ENCODE data around the gene VIPR1. TPM values are rescaled to one million over a fixed set of nuclear protein-coding genes. Genes with fewer than 3 reads are reported as not detected.

Gene VIPR1
- total RNA-seq, 2 donors from 2014 or later, result 31.0 to 48.7 TPM

GRCh38 chr3:42515976-42516375 is 13.5 kb downstream of the VIPR1 start:
- TF ChIP-seq CTCF (IDR thresholded peaks at IDR 0.05), result no peak
- ATAC-seq (ENCODE audit: insufficient number of reproducible peaks, low FRiP score, low read depth) (no peak), DNase-seq (ENCODE audit: low spot score) (no peak)
- peaks cover 17 to 65% of the 10 kb centered on the region in 2 donors for H3K4me1 ChIP-seq (ENCODE audit: control insufficient read depth in 1 of 2, low read depth in 2 of 2)
- H3K4me3 ChIP-seq, result no peak overlapping the region
- H3K27ac ChIP-seq, result peak overlapping the region; percentile 75 to 87
- H3K9me3 ChIP-seq, result no peaks in the 10 kb centered on the region
- no peaks in the 10 kb centered on the region for H3K27me3 ChIP-seq (replicated peaks; ENCODE audit: insufficient read depth)
- H3K36me3 ChIP-seq, result no peaks in the 10 kb centered on the region

DNA sequence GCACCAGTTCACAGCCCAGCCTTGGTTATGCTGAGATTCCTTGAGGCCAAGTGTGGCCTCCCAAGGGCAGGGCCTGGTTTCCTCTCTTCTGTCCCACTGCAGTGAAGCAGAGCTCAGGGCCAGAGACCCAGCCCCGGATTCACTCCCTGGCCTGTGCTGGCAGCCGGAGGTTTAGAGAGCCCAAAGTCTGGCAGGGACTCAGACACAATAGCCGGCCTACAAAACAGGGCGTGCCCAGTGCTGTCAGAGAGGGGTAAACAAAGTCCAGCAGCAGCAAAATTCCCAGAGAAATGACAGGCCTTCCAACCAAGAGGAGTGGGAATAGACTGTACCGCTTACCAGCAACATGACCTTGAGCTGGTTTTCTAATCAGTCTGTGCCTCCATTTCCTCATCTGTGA is 14.0 kb downstream of the VIPR1 start:
- DNase-seq (ENCODE audit: low spot score), result no peak
- Histone ChIP-seq H3K4me3 (no peak overlapping the region), H3K4me1 (ENCODE audit: control insufficient read depth in 1 of 2, low read depth in 2 of 2) (peaks cover 17 to 61% of the 10 kb centered on the region in 2 donors), H3K27ac (peak overlapping the region; percentile 75 to 87), H3K27me3 (replicated peaks; ENCODE audit: insufficient read depth) (no peaks in the 10 kb centered on the region), H3K36me3 (no peaks in the 10 kb centered on the region), H3K9me3 (no peaks in the 10 kb centered on the region)
- no peak for ATAC-seq (ENCODE audit: insufficient number of reproducible peaks, low FRiP score, low read depth)
- TF ChIP-seq CTCF (IDR thresholded peaks at IDR 0.05), result no peak

DNA sequence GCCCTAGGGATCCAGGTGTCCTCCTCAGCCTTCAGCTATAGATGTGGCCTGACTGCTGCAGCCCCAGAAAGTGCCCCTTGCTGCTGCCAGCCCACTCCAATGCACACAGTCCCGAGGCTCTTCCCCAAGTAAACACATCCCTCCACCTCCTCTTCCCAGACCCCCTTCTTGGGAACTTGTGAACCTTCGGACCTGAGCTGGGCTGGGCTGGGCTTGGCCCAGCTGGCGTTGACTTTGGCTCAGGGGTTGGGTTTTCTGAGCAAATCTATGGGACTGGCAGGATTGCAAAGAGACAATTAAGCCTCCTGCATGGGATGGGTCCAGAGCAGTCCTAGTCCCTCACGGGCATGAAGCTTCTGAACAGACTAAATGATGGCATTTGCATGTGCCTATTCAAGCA is 14.7 kb downstream of the VIPR1 start:
- Histone ChIP-seq H3K27ac (peak overlapping the region in 1 of 2 donors; percentile 87), H3K27me3 (replicated peaks; ENCODE audit: insufficient read depth) (no peaks in the 10 kb centered on the region), H3K4me1 (ENCODE audit: control insufficient read depth in 1 of 2, low read depth in 2 of 2) (peaks cover 17 to 54% of the 10 kb centered on the region in 2 donors), H3K4me3 (no peak overlapping the region), H3K9me3 (no peaks in the 10 kb centered on the region), H3K36me3 (no peaks in the 10 kb centered on the region)
- no peak for TF ChIP-seq CTCF (IDR thresholded peaks at IDR 0.05)
- DNase-seq (ENCODE audit: low spot score) (no peak), ATAC-seq (ENCODE audit: insufficient number of reproducible peaks, low FRiP score, low read depth) (no peak)

DNA sequence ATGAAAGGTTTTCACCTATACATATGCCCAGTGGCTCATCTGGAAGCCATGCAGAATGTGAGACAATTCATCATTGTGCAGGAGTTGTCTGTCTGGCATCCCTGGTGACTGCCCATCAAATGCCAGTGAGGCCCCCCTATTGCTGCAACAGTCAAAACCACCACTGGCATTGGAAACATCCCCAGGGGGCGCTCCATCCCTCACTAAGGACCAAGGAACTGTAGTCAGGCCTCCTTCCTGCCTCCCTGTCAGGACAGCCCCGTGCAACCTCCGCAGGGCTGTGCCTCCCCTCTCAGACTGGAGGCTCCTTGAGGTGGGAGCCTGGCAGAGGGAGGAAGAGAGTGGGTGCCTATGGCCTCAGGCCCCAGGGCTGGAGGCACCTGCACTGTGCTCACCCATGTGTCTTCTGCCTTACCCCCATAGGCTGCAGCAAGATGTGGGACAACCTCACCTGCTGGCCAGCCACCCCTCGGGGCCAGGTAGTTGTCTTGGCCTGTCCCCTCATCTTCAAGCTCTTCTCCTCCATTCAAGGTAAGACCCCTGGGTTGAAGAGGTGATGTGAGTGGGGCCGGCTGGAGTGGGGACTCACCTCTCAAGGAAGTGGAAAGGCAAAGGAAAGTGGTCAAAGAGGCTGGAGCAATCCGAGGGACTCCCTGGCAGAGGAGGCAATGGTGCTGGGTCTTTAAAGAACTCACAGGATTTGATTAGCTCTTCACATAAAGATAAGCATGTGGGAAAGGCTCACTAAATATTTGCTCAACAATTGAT is 16.5 kb downstream of the VIPR1 start:
- ATAC-seq (ENCODE audit: insufficient number of reproducible peaks, low FRiP score, low read depth), result no peak
- no peak for DNase-seq (ENCODE audit: low spot score)
- no peak for TF ChIP-seq CTCF (IDR thresholded peaks at IDR 0.05)
- H3K27me3 ChIP-seq (replicated peaks; ENCODE audit: insufficient read depth), result no peaks in the 10 kb centered on the region
- no peak overlapping the region for H3K4me3 ChIP-seq
- no peaks in the 10 kb centered on the region for H3K9me3 ChIP-seq
- no peaks in the 10 kb centered on the region for H3K36me3 ChIP-seq
- H3K4me1 ChIP-seq (ENCODE audit: control insufficient read depth in 1 of 2, low read depth in 2 of 2), result peaks cover 11 to 35% of the 10 kb centered on the region in 2 donors
- H3K27ac ChIP-seq, result no peak overlapping the region

DNA sequence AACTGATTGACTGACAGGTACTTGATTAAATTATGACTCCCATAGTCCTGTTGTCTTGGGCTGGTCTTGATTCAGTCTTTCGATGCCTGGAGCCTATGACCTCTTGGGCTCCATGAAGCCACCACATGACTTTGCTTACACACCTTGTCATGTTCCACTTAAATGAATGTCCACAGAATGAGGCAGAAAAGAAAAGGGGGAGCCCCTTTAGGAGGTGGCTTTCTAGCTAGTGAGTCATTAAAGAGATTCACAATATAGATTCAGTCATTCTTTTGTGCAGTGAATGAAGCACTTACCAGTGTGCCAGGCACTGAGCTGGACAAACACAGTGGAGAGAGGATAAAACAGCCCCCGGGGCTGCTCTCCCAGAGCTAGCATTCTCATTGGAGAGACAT is 17.1 kb downstream of the VIPR1 start:
- Histone ChIP-seq H3K36me3 (no peaks in the 10 kb centered on the region), H3K4me3 (no peak overlapping the region), H3K9me3 (no peaks in the 10 kb centered on the region), H3K27ac (no peak overlapping the region), H3K27me3 (replicated peaks; ENCODE audit: insufficient read depth) (no peaks in the 10 kb centered on the region), H3K4me1 (ENCODE audit: control insufficient read depth in 1 of 2, low read depth in 2 of 2) (peaks cover 9 to 31% of the 10 kb centered on the region in 2 donors)
- TF ChIP-seq CTCF (IDR thresholded peaks at IDR 0.05), result no peak
- no peak for DNase-seq (ENCODE audit: low spot score)
- ATAC-seq (ENCODE audit: insufficient number of reproducible peaks, low FRiP score, low read depth), result no peak

Measured in thoracic aorta (tissue), 2 donors.